ENCODE results near the gene TMC1. TPM values are rescaled to one million over a fixed set of nuclear protein-coding genes. Genes with fewer than 3 reads are reported as not detected.

The TMC1 gene
- total and polyA plus RNA-seq, 2 of the 13 experiments (the other 11 are each of a cell fraction or from before 2014, with no cell fraction given), result 0.02 to 0.03 TPM

- TF ChIP-seq HNF1A (IDR thresholded peaks at IDR 0.05; ENCODE audit: low read depth) (no peak), HNF1A (CRISPR knock-in tag; IDR thresholded peaks at IDR 0.05; ENCODE audit: borderline replicate concordance) (no peak), ZKSCAN1 (IDR thresholded peaks at IDR 0.05; ENCODE audit: low read length) (no peak), CREM (IDR thresholded peaks at IDR 0.05) (peak; percentile 24; the same call in 1 of the 2 replicates), CREM (CRISPR knock-in tag; IDR thresholded peaks at IDR 0.05) (no peak), TBL1XR1 (IDR thresholded peaks at IDR 0.05; ENCODE audit: borderline replicate concordance, low read length, partially characterized antibody) (no peak), ZNF296 (CRISPR knock-in tag; conservative IDR thresholded peaks at IDR 0.05) (no peak), IRX3 (CRISPR knock-in tag; IDR thresholded peaks at IDR 0.05; ENCODE audit: borderline replicate concordance, low read depth) (no peak), ZBTB34 (CRISPR knock-in tag; IDR thresholded peaks at IDR 0.05) (no peak), ZSCAN31 (CRISPR knock-in tag; IDR thresholded peaks at IDR 0.05; ENCODE audit: low read depth) (no peak), MEIS2 (CRISPR knock-in tag; IDR thresholded peaks at IDR 0.05) (no peak), PTBP1 (IDR thresholded peaks at IDR 0.05; ENCODE audit: low read depth, low read length, poor library complexity, severe bottlenecking) (no peak), PAXIP1 (CRISPR knock-in tag; conservative IDR thresholded peaks at IDR 0.05) (peak; percentile 53), DMTF1 (CRISPR knock-in tag; IDR thresholded peaks at IDR 0.05) (no peak), ZNF790 (CRISPR knock-in tag; IDR thresholded peaks at IDR 0.05; ENCODE audit: borderline replicate concordance) (no peak), ATAD3A (CRISPR knock-in tag; IDR thresholded peaks at IDR 0.05) (no peak), FOSL1 (CRISPR knock-in tag; IDR thresholded peaks at IDR 0.05; ENCODE audit: borderline replicate concordance) (peak; percentile 32; the same call in 1 of the 2 replicates), BRF2 (CRISPR knock-in tag; IDR thresholded peaks at IDR 0.05) (no peak)
These were observed 36.1 kb downstream of the TMC1 start (continued) for GRCh38 chr9:72557549-72557948.

All from HepG2 (cell line).